ENCODE measurements around the gene GNRH2.
A peak's percentile ranks its signal among the peaks of the same experiment; 100 is the strongest.
"Not testable (repeated sequence)": the region's sequence is repeated elsewhere in the genome, so short reads cannot be mapped to it uniquely, and the experiment has no call there.

GNRH2 gene

DNA sequence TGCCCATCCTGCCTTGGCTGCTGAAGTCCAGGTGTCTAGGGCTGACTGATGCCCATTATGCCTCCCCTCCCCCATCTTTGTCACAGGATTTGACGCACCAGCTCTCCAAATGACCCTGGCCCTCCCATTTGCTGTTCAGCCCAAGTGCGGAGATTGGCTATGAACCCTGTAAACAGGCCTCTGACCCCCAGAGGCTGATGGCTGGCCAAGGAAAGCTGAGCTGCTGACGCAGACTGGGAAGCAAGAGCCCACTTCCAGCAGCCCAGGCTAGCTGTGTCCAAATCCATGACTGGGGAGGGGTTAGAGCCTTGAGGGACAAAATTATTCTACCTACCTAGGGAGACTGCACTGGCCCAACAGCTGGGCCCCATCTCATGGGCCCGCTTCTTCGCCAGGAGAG lies 797 bp upstream of the GNRH2 start:
- no peak for DNase-seq (ENCODE audit: low spot score)

DNA sequence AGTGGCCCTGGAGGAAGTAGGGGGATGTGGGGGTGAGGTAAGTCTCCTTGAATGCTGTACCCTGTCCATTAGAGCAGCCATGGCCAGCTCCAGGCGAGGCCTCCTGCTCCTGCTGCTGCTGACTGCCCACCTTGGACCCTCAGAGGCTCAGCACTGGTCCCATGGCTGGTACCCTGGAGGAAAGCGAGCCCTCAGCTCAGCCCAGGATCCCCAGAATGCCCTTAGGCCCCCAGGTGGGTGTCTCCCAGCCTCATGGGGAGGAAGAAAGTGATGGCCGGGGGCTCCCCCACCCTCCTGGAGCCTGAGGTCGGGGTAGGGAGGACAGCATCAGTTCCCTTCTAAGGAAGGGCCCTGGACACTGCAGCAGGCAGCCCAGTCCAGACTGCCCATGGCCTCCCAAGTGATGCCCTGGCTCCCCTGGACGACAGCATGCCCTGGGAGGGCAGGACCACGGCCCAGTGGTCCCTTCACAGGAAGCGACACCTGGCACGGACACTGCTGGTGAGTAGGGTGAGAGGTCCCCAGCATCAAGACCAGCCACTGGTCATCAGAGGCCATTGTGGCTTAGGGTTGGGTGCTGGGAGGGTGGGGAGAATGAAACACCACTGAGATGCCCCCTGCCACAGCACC lies 1.0 kb downstream of the GNRH2 start:
- no peak for DNase-seq (ENCODE audit: low spot score)

DNA sequence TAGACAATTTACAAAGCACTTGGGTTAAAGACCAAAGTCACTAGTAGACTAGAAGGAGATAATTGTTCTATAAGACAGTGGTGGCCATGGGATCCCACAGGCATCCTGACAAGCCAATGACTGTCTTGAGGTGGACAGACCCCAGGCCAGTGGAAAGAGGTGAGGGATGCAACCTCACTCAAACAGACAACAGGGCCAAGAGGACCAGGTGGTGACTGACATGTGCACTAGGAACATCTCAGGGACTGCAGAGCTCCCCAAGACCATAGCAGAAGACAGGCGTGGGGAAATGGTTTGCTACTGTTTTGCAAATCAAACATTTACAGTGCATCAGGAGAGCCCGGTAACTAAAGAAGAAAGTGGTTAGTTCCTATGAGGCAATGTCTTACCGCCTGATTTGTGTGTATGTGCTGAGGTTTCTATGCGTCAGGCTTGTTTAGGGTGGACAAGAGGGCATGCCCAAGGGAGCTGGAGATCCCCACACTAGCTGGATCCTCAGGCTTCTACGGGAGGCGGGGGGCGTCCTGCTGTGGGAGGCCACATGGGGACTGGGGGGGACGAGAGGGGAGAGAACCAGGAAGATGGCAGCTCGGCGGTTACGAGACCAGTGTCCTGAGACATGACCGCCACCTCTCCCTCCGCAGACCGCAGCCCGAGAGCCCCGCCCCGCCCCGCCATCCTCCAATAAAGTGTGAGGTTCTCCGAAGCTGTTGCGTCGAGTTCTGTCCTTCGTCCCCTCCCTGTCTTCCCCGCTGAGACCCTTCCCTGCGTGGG lies 1.8 kb downstream of the GNRH2 start:
- DNase-seq (ENCODE audit: low spot score), result no peak

DNA sequence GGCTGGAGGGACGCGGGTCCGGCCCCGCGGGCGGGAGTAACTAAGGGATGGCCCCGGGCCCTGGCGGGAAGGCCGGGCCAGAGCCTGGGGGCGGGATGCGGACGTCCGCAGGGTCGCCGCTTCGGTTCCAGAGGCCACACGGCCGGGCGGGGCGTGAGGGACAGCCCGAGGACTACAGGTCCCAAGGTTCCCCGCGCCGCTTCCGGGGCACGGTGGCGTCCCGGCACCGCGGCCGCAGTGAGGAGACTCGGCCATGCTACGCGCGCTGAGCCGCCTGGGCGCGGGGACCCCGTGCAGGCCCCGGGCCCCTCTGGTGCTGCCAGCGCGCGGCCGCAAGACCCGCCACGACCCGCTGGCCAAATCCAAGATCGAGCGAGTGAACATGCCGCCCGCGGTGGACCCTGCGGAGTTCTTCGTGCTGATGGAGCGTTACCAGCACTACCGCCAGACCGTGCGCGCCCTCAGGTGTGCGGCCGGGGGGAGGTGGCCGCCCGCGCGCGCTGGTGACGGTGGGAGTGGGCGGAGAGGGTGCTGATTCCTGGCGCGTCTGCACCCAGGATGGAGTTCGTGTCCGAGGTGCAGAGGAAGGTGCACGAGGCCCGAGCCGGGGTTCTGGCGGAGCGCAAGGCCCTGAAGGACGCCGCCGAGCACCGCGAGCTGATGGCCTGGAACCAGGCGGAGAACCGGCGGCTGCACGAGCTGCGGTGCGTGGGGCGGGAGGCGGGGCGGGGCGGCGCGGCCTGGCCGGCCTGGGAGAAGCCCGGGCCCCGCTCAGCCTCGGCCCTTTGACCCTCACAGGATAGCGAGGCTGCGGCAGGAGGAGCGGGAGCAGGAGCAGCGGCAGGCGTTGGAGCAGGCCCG lies 2.6 kb downstream of the GNRH2 start, which contains the start of gene MRPS26:
Gene MRPS26 (plus strand): TSS at position 237 of the 861 bp plus-strand sequence. CDS start 17 bp downstream, at position 254.
- DNase-seq (ENCODE audit: low spot score), result peak; percentile 82

DNA sequence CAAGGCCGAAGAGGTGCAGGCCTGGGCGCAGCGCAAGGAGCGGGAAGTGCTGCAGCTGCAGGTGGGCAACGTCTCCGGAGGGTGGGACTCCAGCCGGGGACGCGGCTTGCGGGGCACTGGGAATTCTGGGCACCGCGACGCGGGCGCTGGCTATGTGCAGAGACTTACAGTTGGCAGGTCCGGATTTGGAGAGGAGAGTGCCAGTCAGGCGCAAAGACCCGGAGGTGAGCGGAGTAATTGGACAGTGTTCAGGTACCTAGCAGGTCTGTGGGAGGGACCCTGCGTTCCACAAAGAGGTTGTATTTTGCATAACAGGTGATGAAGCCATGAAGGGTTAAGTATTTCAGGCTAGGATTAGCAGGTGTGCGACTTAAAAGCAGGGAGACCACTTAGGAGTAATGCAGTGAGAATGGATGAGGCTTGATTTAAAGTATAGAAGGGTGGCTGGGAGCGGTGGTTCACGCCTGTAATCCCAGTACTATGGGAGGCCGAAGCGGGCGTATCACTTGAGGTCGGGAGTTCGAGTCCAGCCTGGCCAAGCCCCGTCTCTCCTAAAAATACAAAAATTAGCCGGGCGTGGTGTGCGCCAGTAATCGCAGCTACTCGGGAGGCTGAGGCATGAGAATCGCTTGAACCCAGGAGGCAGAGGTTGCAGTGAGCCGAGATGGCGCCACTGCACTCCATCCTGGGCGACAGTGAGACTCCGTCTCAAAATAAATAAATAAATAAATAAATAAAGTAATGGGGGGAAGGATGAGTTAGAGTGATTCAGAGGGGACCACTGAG lies 3.4 kb downstream of the GNRH2 start:
- DNase-seq (ENCODE audit: low spot score), result no peak

DNA sequence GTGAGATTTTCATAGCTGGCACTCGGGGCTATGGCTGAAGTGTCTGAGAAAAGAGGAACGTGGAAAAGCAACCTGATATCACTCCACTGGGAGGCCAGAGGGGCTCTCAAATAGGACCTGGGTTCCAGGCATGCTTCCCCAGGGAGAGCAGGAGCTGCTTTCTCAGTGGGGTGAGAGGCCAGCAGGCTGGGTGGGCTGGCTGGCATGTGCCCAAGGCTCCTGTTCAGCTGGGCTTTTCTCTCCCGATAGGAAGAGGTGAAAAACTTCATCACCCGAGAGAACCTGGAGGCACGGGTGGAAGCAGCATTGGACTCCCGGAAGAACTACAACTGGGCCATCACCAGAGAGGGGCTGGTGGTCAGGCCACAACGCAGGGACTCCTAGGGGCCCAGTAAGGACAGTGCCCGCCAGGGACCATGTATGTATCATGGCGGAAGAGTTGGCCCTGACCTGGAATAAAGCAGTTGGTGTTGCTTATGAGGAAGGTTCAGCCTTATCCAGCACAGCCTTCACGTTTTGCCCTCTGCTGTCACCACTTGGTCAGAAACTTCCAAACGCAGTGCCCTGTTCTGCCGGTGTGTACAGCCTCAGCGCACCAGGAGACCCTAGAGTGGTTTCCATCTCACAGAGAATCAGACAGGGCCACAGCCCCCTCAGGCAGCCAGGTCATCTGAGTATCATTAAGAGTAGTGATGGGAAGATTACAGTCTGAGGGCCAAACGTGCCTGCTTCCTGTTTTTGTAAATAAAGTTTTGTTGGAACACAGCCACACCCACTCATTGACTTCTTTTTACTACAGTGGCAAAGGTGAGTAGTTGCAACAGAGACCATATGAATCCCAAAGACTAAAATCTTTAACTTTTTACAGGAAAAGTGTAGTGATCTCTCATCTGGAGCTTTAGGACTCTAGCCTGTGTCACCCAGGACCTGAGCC lies 4.3 kb downstream of the GNRH2 start:
- no peak for DNase-seq (ENCODE audit: low spot score)

DNA sequence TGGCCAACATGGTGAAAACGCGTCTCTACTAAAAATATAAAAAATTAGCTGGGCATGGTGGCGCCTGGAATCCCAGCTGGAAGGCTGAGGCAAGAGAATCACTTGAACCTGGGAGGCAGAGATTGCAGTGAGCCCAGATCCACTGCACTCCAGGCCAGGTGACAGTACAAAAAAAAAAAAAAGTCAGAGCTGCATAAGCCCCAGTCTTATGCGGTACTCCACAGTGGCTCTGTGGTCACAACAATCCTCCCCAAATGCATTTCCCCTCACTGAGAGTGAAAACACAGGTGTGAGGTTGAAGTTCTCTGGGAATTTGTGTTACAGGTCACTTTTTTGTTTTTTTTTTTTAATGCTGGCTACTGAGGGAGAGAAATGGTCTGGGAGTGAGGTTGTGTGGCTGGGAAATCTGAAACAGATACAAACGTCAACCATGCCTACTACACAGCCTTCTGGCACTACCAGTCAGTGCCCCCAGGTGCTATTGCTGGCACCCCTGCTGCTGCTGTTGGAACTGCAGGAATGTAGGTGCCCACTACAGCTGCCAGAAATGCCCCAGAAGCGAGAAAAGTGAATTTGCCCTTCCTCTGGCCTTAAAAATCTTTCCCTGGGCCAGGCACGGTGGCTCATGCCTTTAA lies 8.1 kb downstream of the GNRH2 start:
- no peak for DNase-seq (ENCODE audit: low spot score)

DNA sequence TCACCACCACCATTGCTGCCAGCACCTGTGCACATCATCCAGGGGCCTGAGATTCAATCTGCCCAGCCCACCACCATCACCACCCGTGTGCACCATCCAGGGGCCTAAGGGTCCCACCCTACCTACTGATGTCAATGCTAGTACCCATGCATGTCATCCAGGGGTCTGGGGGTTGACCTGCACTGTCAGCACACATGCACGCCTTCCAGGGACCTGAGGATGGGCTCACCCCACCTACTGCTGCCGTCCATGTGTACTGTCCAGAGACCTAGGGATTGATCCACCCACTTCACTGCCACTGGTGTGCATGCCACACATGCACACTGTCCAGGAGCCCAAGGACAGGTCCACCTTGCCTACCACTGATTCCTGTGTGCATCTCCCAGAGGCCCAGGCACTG lies 16.1 kb downstream of the GNRH2 start:
- no peak for DNase-seq (ENCODE audit: low spot score)

DNA sequence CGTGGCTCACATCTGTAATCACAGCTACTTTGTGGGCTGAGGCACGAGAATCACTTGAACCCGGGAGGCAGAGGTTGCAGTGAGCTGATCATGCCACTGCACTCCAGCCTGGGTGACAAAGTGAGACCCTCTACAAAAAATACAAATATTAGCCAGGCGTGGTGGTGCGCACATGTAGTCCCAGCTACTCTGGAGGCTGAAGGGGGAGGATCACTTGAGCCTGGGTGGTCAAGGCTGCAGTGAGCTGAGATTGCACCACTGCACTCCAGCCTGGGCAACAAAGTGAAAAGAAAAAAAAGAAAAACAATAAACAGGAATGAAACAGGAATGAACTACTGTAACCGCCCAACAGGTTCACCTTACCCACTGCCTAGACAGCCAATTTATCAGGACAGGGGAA lies 20.7 kb downstream of the GNRH2 start:
- not testable (repeated sequence) for DNase-seq (ENCODE audit: low spot score)

DNA sequence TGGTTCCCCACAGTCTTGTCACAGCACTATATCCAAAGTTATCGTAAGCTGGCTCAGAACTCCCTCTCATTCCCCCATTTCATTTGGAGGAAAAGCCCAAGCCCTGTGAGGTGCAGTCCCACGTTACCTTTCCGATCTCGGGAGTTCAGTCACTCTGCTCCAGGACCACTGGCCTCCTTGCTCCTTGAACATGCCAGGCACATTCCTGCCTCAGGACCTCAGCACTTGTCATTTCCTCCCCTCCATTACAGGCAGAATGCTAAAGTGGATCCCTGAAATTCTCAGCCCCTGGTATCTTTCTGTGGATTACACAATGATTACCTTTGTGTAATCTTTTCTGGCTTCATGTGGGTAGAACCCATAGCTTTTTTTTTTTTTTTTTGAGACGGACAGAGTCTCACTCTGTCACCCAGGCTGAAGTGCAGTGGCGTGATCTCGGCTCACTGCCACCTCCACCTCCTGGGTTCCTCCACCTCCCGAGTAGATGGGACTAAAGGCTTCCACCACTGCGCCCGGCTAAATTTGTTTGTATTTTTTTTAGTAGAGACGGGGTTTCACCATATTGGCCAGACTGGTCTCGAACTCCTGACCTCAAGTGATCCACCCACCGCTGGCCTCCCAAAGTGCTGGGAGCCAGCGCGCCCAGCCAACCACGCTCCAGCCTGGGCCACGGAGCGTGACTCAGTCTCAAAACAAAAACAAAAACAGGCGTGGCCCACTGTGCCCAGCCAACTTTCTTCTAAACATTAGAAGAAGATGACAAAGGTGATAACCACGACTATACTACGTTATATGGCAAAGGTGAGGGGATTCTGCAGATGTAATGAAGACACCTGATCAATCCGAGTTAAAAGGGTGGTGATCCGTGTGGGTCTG lies 24.0 kb downstream of the GNRH2 start:
- no peak for DNase-seq (ENCODE audit: low spot score)

DNA sequence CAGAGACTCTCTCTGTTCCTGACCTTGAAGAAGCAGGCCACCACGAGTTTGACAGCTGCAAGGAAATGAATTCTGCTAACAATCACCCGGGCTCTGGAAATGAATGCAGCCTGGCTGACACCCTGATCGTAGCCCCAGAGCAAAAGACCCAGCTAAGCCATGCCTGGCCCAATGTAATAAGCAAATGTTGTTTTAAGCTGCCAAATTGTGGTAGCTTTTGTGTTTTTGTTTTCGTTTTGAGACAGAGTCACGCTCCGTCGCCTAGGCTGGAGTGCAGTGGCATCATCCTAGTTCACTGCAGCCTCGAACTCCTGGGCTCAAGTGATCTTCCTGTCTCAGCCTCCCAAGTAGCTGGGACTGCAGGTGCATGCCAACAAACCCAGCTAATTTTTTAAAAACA lies 24.7 kb downstream of the GNRH2 start:
- no peak for DNase-seq (ENCODE audit: low spot score)

DNA sequence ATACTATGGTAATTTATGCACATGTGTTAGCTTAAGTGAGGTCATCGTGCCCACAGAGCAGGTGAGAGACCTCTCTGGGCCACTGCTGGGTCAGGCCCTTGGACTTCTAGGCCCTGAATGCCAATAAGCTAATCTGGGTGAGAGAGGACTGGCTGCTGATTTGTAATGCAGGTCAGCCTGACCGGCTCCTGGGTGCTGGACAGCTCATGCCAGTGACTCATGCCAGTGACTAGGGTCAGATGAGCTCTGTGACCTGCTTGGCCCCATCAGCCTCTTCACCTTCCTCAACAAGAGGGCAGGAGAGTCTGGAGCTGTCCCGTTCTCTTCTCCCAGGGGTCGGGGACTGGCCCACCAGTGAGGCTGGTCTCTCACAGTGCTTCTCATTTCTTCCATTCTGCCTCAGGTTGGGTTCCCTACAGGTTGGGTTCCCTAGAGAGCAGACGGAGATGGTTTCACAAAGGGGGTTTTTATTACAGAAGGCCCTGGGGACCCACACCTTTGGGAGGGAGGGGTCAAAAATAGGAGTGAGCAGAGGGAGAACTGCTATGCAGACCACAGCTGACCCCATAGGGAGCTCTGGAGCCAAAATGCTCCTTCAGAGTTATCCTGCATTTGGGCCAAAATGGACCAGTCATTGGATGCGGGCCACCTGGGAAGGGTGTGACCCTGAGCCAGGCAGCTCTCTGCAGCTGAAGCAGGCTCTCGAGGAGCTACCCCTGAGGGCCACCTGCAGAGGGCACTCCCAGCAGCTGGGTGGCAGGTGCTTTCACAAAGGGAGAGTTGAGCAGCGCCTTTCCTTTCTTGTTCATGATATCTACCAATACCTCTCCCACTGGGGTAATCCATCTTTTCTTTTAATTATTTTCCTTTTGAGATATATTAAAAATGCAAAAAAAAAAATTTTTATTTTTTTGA lies 25.8 kb downstream of the GNRH2 start:
- DNase-seq (ENCODE audit: low spot score), result no peak

DNA sequence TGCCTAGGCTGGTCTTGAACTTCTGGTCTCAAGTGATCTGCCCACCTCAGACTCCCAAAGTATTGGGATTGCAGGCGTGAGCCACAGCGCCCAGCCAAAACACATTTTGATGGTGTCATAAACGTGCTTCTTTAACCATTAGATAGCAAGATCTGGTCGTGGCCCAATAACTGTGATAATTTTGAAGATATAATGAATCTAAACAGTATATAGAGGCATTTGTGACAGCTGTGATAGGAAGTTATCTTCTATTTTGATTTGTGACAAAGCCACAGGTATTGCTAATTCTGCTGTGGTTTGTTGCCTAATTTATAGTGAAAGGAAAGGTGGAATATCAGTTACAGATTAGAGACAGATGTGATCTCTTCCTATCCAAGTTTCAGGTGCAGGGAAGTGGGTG lies 27.3 kb downstream of the GNRH2 start:
- DNase-seq (ENCODE audit: low spot score), result no peak

DNA sequence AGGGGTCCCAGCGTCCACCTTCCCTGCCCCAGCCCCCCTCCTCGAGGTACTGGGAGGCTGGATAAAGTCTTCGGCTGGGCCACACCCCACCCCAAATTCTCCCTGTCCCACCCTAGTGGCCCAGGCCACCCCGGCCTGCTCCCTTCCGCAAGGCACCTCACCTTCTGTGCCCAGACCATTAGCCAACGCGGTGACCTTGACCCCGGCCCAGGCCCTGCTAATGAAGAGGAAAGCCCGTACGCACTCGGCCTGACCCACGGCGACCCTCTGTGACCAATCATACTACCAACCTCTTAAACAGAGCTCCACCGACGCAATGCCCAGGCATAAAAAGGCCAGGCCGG lies 27.8 kb downstream of the GNRH2 start:
- no peak for DNase-seq (ENCODE audit: low spot score)

DNA sequence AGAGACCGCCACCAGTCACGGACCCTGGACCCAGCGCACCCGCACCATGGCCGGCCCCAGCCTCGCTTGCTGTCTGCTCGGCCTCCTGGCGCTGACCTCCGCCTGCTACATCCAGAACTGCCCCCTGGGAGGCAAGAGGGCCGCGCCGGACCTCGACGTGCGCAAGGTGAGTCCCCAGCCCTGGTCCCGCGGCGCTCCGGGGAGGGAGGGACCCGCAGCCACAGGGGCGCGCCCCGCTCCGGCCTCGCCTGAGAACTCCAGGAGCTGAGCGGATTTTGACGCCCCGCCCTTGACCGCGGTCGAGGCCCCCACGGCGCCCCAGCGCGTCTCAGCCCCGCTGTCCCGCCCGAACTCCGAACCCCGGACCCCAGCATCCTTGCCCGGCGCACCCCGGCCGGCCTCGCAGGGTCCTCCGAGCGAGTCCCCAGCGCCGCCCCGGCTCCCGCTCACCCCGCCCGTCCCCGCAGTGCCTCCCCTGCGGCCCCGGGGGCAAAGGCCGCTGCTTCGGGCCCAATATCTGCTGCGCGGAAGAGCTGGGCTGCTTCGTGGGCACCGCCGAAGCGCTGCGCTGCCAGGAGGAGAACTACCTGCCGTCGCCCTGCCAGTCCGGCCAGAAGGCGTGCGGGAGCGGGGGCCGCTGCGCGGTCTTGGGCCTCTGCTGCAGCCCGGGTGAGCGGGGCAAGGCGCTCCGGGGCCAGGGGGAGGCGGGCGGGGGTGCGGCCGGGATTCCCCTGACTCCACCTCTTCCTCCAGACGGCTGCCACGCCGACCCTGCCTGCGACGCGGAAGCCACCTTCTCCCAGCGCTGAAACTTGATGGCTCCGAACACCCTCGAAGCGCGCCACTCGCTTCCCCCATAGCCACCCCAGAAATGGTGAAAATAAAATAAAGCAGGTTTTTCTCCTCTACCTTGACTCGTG lies 28.4 kb downstream of the GNRH2 start, which contains the start of gene OXT:
Gene OXT (plus strand): TSS at position 11 of the 920 bp plus-strand sequence. CDS start 36 bp downstream, at position 47.
- no peak for DNase-seq (ENCODE audit: low spot score)

DNA sequence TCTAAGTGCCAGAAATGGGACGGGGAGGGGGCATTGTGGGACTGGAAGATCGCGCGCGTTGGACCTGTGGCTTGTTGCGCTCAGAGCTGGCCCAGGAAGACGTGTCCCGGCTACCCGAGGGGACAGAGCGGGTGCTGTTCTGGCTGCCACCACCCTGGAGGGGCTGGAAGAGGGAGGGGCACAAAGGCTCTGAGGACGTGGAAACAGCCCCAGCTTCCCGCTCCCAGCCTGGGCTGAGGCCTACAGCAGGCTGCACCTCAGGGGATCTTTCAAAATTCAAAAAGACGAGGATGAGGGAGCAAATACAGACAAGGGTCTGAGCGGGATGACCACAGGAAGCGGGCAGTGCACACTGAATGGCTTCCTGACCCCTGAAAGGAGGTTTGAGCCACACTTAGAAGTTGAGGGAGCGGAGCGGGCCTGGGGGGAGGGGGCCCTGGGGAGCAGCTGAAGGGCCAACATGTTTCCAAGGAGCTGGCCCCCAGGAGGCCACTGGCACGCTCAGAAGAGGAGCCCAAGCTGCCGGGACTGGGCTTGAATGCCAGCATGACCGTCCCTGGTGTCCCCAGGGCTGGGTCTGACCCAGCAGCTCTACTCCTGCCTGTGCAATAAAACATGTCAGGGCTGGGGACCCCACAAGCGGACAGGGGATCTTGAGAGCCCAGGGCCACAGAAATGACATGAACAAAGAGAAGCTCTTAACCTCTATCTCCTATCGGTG lies 29.3 kb downstream of the GNRH2 start:
- DNase-seq (ENCODE audit: low spot score), result no peak

Measured in pons (tissue), 1 donor.